ENCODE results near the gene PLXNA1. TPM values are rescaled to one million over a fixed set of nuclear protein-coding genes. Genes with fewer than 3 reads are reported as not detected.

PLXNA1 gene
- polyA plus RNA-seq, 1 experiment: 57.2 TPM

GRCh38 chr3:126977821-126978220 is 5.1 kb upstream of the PLXNA1 start:
- CTCF ChIA-PET: interaction anchor here (0.5 kb wide), 1 partner anchor 215 kb away, joined by 3 read pairs; no protein-coding TSS in a partner anchor
- no peak overlapping the region for H3K4me3 ChIP-seq (ENCODE audit: low read depth, low read length)
- no peaks in the 10 kb centered on the region; the same call in 1 of the 2 replicates for H3K27me3 ChIP-seq (ENCODE audit: control insufficient read depth, insufficient read depth, low read length)
- no peaks in the 10 kb centered on the region for H3K36me3 ChIP-seq (ENCODE audit: control insufficient read depth, insufficient read depth, low read length)
- no peak for TF ChIP-seq CTCF (IDR thresholded peaks at IDR 0.05; ENCODE audit: insufficient read depth, low read depth, low read length)
- DNase-seq (ENCODE audit: low read depth): no peak
- POLR2A ChIA-PET: no interaction called here

GRCh38 chr3:126978291-126978690 is 4.6 kb upstream of the PLXNA1 start:
- Histone ChIP-seq H3K4me3 (ENCODE audit: low read depth, low read length) (no peak overlapping the region), H3K27me3 (ENCODE audit: control insufficient read depth, insufficient read depth, low read length) (no peaks in the 10 kb centered on the region; the same call in 1 of the 2 replicates), H3K36me3 (ENCODE audit: control insufficient read depth, insufficient read depth, low read length) (no peaks in the 10 kb centered on the region)
- TF ChIP-seq CTCF (IDR thresholded peaks at IDR 0.05; ENCODE audit: insufficient read depth, low read depth, low read length): no peak
- POLR2A ChIA-PET: no interaction called here
- no peak for DNase-seq (ENCODE audit: low read depth)
- CTCF ChIA-PET: interaction anchor here (0.9 to 7.2 kb wide), 3 partner anchors 51 to 297 kb away, joined by 3 to 81 read pairs (median 3); no protein-coding TSS in a partner anchor

GRCh38 chr3:126979046-126979628 is 3.8 kb upstream of the PLXNA1 start:
- DNase-seq (ENCODE audit: low read depth): no peak
- ChIA-PET POLR2A (no interaction called here), CTCF (interaction anchor here (0.9 to 7.2 kb wide), 5 partner anchors 9 to 299 kb away, joined by 3 to 81 read pairs (median 4); no protein-coding TSS in a partner anchor)
- Histone ChIP-seq H3K36me3 (ENCODE audit: control insufficient read depth, insufficient read depth, low read length) (no peaks in the 10 kb centered on the region), H3K4me3 (ENCODE audit: low read depth, low read length) (no peak overlapping the region), H3K27me3 (ENCODE audit: control insufficient read depth, insufficient read depth, low read length) (no peaks in the 10 kb centered on the region)
- TF ChIP-seq CTCF (IDR thresholded peaks at IDR 0.05; ENCODE audit: insufficient read depth, low read depth, low read length): no peak

DNA sequence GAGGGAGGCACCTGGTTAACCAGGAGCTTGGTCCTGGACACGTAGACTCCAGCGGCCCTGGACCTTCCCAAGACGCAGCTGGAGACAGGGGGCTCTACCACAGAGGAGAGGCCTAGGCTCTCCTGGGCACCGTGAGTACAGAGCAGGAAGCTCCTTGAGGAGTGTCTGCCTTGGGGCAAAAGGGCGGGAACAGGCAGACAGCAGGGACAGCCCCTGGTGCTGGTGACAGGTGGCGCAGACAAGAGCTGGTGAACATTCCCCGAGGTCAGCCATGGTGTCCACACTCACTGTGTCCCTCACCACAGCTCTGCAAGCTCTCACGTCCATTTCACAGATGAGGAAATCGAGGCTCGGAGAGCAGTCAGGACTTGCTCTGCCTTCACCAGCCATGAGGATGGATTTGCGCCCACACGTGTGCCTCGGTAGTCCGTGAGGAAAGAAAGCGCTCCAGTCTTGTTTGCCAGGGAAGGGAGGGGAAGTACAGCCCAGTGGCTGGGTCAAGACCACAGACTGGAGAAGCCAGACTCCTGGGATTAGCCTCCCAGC is 2.6 kb upstream of the PLXNA1 start:
- no peak for TF ChIP-seq CTCF (IDR thresholded peaks at IDR 0.05; ENCODE audit: insufficient read depth, low read depth, low read length)
- ChIA-PET CTCF (interaction anchor here (7.2 kb wide), 1 partner anchor 226 kb away, joined by 81 read pairs; no protein-coding TSS in a partner anchor), POLR2A (interaction anchor here (0.7 kb wide), 1 partner anchor 8 kb away, joined by 3 read pairs; no protein-coding TSS in a partner anchor)
- no peak overlapping the region for H3K4me3 ChIP-seq (ENCODE audit: low read depth, low read length)
- no peaks in the 10 kb centered on the region for H3K36me3 ChIP-seq (ENCODE audit: control insufficient read depth, insufficient read depth, low read length)
- no peaks in the 10 kb centered on the region for H3K27me3 ChIP-seq (ENCODE audit: control insufficient read depth, insufficient read depth, low read length)
- DNase-seq (ENCODE audit: low read depth): no peak

DNA sequence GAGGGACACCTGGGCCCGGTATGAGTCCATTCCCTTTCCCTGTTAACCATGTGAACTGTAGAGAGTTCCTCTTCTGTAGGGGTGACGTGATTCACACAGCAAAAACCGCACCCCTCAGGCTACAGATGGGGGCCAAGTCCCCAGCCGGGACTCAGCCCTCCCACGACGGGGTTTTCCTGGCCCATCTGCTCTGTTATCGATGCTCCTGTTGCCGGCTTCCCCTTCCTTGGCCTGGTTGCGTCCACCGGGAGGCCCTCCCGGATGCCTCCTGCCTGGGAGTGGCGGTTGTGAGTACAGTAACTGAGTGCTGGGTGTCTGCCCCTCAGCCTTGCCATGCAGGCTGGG is 817 bp upstream of the PLXNA1 start:
- DNase-seq (ENCODE audit: low read depth): no peak

More for the DNA sequence above, 817 bp upstream of the PLXNA1 start:
- TF ChIP-seq CTCF (IDR thresholded peaks at IDR 0.05; ENCODE audit: insufficient read depth, low read depth, low read length): no peak
- POLR2A ChIA-PET: no interaction called here
- no peaks in the 10 kb centered on the region for H3K27me3 ChIP-seq (ENCODE audit: control insufficient read depth, insufficient read depth, low read length)
- peak overlapping the region; percentile 53 for H3K4me3 ChIP-seq (ENCODE audit: low read depth, low read length)
- CTCF ChIA-PET: interaction anchor here (0.6 to 7.2 kb wide), 25 partner anchors 9 to 565 kb away, joined by 3 to 81 read pairs (median 4); no protein-coding TSS in a partner anchor
- peaks cover 2% of the 10 kb centered on the region; the same call in 1 of the 2 replicates for H3K36me3 ChIP-seq (ENCODE audit: control insufficient read depth, insufficient read depth, low read length)
